PC-9 (cell line): ENCODE data around the gene C17orf75.

Experiments used
- EZH2 ChIP-seq: fragments of 200-600 bp; sonication (generic); IDR thresholded peaks from 2 replicates; pipeline ENCODE4 v1.8.0; 2017; ENCODE audit warnings: antibody characterized with exemption, low read depth
- TF ChIP-seq, protein P1 (sequence below): fragments of 200-600 bp; sonication (generic); conservative IDR thresholded peaks from 2 replicates; pipeline ENCODE4 v1.6.1; 2017; ENCODE audit warnings: mixed run types, antibody characterized with exemption, mild to moderate bottlenecking, moderate library complexity

DNA sequence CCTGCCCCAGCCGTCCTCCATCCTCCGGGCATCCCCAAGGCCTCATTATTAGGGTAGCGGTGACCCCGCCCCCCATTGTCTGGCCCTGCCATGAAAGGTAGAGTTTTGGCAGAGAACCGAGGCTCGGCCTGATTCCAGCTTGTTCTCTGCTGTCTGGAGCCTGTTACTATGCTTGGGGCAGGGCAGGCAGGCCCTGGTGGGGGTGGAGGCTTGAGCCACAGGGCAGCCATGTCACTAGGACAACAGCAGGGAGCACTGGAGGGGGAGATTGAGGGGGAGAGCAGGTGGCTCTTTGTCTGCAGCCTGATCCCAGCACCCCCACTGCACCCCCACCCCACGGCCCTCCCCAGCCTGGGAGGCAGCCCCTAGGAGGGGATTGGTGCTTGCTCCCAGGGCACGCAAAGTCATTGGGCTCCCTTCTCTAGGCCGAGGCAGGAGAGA lies 60.9 kb downstream of the C17orf75 start:
- TF ChIP-seq, protein P1, sequence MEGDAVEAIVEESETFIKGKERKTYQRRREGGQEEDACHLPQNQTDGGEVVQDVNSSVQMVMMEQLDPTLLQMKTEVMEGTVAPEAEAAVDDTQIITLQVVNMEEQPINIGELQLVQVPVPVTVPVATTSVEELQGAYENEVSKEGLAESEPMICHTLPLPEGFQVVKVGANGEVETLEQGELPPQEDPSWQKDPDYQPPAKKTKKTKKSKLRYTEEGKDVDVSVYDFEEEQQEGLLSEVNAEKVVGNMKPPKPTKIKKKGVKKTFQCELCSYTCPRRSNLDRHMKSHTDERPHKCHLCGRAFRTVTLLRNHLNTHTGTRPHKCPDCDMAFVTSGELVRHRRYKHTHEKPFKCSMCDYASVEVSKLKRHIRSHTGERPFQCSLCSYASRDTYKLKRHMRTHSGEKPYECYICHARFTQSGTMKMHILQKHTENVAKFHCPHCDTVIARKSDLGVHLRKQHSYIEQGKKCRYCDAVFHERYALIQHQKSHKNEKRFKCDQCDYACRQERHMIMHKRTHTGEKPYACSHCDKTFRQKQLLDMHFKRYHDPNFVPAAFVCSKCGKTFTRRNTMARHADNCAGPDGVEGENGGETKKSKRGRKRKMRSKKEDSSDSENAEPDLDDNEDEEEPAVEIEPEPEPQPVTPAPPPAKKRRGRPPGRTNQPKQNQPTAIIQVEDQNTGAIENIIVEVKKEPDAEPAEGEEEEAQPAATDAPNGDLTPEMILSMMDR, result no peak
- TF ChIP-seq EZH2, result no peak
